Loucy (cell line): ENCODE data around the gene FA2H.

Source experiments
- H2AFZ ChIP-seq: fragments of 200-600 bp; sonication (generic); 2 replicates; pipeline ENCODE4 v1.6.0; 2016; ENCODE audit warnings: antibody characterized with exemption, mild to moderate bottlenecking, low read length, moderate library complexity
- H3F3A ChIP-seq: fragments of 200-600 bp; 2 replicates; pipeline ENCODE4 v1.6.0; 2016; ENCODE audit warnings: antibody characterized with exemption, low read depth, mild to moderate bottlenecking
- H3K27me3 ChIP-seq: fragments of 200-600 bp; sonication (generic); 2 replicates; pipeline ENCODE4 v1.6.1; 2014; ENCODE audit warnings: low read length, mild to moderate bottlenecking; ENCODE audit not compliant: insufficient read depth, poor library complexity, severe bottlenecking
- H3K36me3 ChIP-seq: fragments of 200-600 bp; sonication (generic); 2 replicates; pipeline ENCODE4 v1.6.1; 2016; ENCODE audit warnings: low read length; ENCODE audit not compliant: insufficient read depth
- H3K4me1 ChIP-seq: fragments of 200-600 bp; sonication (generic); 2 replicates; pipeline ENCODE4 v1.5.1; 2014; ENCODE audit warnings: low read length, mild to moderate bottlenecking; ENCODE audit not compliant: insufficient read depth, poor library complexity, severe bottlenecking
- H3K4me2 ChIP-seq: fragments of 200-600 bp; sonication (generic); 2 replicates; pipeline ENCODE4 v1.6.0; 2014; ENCODE audit warnings: antibody characterized with exemption, low read length, low read depth, mild to moderate bottlenecking; ENCODE audit not compliant: poor library complexity, severe bottlenecking
- H3K4me3 ChIP-seq: fragments of 200-600 bp; sonication (generic); 2 replicates; pipeline ENCODE4 v1.5.1; 2014; ENCODE audit warnings: low read length, mild to moderate bottlenecking, mixed read lengths; ENCODE audit not compliant: poor library complexity, severe bottlenecking
- H3K79me2 ChIP-seq: fragments of 200-600 bp; sonication (generic); 2 replicates; pipeline ENCODE4 v1.6.1; 2014; ENCODE audit warnings: low read length; ENCODE audit not compliant: insufficient read depth
- H3K9ac ChIP-seq: fragments of 200-600 bp; sonication (generic); 2 replicates; pipeline ENCODE4 v1.6.0; 2014; ENCODE audit warnings: mild to moderate bottlenecking, low read depth, low read length, moderate library complexity; ENCODE audit not compliant: poor library complexity, severe bottlenecking
- H3K9me2 ChIP-seq: fragments of 200-600 bp; sonication (generic); replicated peaks from 2 replicates; pipeline ENCODE4 v1.6.1; 2016; ENCODE audit warnings: low read depth, low read length, mixed read lengths
- H3K9me3 ChIP-seq: fragments of 200-600 bp; sonication (generic); 2 replicates; pipeline ENCODE4 v1.6.1; 2014; ENCODE audit warnings: mild to moderate bottlenecking, antibody characterized with exemption, low read length, low read depth; ENCODE audit not compliant: insufficient read depth
- H4K20me1 ChIP-seq: fragments of 200-600 bp; sonication (generic); 2 replicates; pipeline ENCODE4 v1.6.0; 2014; ENCODE audit warnings: antibody characterized with exemption, low read length, mild to moderate bottlenecking; ENCODE audit not compliant: insufficient read depth, poor library complexity, severe bottlenecking
- EZH2phosphoT487 ChIP-seq: fragments of 200-600 bp; IDR thresholded peaks from 2 replicates; pipeline ENCODE4 v1.6.1; 2018; ENCODE audit warnings: antibody characterized with exemption, mild to moderate bottlenecking, moderate library complexity, borderline replicate concordance
- TF ChIP-seq, protein P1 (sequence below): fragments of 200-600 bp; sonication (generic); conservative IDR thresholded peaks from 2 replicates; pipeline ENCODE4 v1.5.1; 2014; ENCODE audit warnings: mild to moderate bottlenecking, antibody characterized with exemption, low read length

The FA2H gene

DNA sequence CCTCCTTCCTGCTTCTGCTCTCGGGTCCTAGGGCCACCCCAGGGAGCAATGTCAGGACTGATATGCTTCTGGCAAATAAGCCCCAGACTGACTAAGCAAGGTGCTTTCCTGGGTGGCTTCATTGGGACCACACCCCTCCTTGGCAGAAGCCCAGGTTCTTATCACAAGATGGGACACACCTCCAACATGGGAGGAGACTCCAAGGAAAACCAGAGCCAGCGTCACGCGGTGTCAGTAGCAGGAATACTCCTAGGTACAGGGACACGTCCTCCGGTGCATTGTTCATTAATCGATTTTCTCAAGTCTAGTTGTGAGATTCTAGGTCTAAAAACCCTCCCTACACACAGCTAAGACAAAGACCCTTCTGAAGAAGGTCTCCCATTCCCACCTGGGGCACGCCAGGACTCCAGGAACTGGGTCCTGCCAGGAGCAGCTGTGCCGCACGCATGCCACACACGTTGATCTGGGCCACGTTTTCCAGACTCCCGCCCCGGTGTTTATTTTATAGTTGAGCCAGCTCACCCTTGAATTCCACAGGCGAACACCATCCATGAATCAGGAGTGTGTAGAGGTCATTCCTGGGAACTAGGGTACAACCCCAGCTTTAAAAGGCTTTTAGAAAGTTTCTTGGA lies 30.8 kb downstream of the FA2H start:
- no peaks in the 10 kb centered on the region for H4K20me1 ChIP-seq
- no peak overlapping the region for H2AFZ ChIP-seq
- H3K9ac ChIP-seq, result no peak overlapping the region
- no peaks in the 10 kb centered on the region for H3K9me2 ChIP-seq
- no peaks in the 10 kb centered on the region for H3F3A ChIP-seq
- H3K27me3 ChIP-seq, result no peaks in the 10 kb centered on the region
- no peaks in the 10 kb centered on the region for H3K79me2 ChIP-seq
- H3K4me2 ChIP-seq, result no peak overlapping the region
- H3K4me3 ChIP-seq, result no peak overlapping the region
- peaks cover 20% of the 10 kb centered on the region for H3K4me1 ChIP-seq
- no peaks in the 10 kb centered on the region for H3K9me3 ChIP-seq
- TF ChIP-seq EZH2phosphoT487, result no peak
- TF ChIP-seq, protein P1, sequence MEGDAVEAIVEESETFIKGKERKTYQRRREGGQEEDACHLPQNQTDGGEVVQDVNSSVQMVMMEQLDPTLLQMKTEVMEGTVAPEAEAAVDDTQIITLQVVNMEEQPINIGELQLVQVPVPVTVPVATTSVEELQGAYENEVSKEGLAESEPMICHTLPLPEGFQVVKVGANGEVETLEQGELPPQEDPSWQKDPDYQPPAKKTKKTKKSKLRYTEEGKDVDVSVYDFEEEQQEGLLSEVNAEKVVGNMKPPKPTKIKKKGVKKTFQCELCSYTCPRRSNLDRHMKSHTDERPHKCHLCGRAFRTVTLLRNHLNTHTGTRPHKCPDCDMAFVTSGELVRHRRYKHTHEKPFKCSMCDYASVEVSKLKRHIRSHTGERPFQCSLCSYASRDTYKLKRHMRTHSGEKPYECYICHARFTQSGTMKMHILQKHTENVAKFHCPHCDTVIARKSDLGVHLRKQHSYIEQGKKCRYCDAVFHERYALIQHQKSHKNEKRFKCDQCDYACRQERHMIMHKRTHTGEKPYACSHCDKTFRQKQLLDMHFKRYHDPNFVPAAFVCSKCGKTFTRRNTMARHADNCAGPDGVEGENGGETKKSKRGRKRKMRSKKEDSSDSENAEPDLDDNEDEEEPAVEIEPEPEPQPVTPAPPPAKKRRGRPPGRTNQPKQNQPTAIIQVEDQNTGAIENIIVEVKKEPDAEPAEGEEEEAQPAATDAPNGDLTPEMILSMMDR, result no peak
- H3K36me3 ChIP-seq, result no peaks in the 10 kb centered on the region

GRCh38 chr16:74743045-74743667 lies 31.5 kb downstream of the FA2H start:
- H2AFZ ChIP-seq, result no peak overlapping the region
- H3K4me3 ChIP-seq, result no peak overlapping the region
- peaks cover 24% of the 10 kb centered on the region for H3K4me1 ChIP-seq
- no peaks in the 10 kb centered on the region for H3K9me3 ChIP-seq
- TF ChIP-seq EZH2phosphoT487, result no peak
- TF ChIP-seq, protein P1, result no peak
- no peaks in the 10 kb centered on the region for H3K36me3 ChIP-seq
- H3K9ac ChIP-seq, result no peak overlapping the region
- H3K79me2 ChIP-seq, result no peaks in the 10 kb centered on the region
- no peaks in the 10 kb centered on the region for H3F3A ChIP-seq
- no peaks in the 10 kb centered on the region for H3K9me2 ChIP-seq
- H4K20me1 ChIP-seq, result no peaks in the 10 kb centered on the region
- H3K4me2 ChIP-seq, result no peak overlapping the region
- no peaks in the 10 kb centered on the region for H3K27me3 ChIP-seq

DNA sequence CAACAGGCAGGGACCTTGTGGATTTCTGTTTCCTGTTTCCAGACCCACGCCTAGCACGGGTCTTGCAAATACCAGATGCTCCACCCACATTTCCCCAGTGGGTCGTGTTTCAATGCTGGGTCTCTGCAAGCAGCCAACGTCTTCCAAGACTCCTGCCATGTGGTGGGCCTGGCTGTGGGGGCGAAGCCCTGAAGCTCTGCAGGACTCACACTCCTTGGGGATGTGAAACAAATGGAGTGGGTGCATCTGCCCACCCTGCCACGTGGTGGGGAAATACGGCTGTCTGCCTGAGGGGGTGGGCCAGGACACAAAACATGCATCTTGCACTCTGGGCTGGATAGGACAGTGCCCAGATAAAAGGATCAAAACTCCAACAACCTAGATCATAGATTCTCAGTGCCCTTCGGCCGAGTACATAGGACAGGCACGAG lies 32.6 kb downstream of the FA2H start:
- Histone ChIP-seq H3F3A (no peaks in the 10 kb centered on the region), H3K4me3 (no peak overlapping the region), H2AFZ (peak overlapping the region; percentile 72), H4K20me1 (no peaks in the 10 kb centered on the region), H3K9me3 (no peaks in the 10 kb centered on the region), H3K36me3 (no peaks in the 10 kb centered on the region), H3K4me2 (peak overlapping the region; percentile 26), H3K4me1 (peaks cover 33% of the 10 kb centered on the region), H3K9me2 (no peaks in the 10 kb centered on the region), H3K79me2 (no peaks in the 10 kb centered on the region), H3K27me3 (no peaks in the 10 kb centered on the region), H3K9ac (no peak overlapping the region)
- TF ChIP-seq, protein P1, result no peak
- TF ChIP-seq EZH2phosphoT487, result no peak
